ENCODE results near the gene H19.

Gene H19

GRCh38 chr11:1975185-1975584 lies 22.5 kb downstream of the H19 start:
- Histone ChIP-seq H3K27ac (ENCODE audit: extremely low read depth, low read depth, low read length) (no peak overlapping the region), H3K9me3 (ENCODE audit: control insufficient read depth, insufficient read depth, low read depth, low read length) (no peaks in the 10 kb centered on the region), H3K4me3 (ENCODE audit: low read depth, low read length) (no peak overlapping the region), H3K4me1 (ENCODE audit: control insufficient read depth, insufficient read depth, low read length) (no peaks in the 10 kb centered on the region), H3K36me3 (ENCODE audit: control insufficient read depth in 2 of 2, insufficient read depth in 1 of 2, low read length in 2 of 2) (no peaks in the 10 kb centered on the region)
- TF ChIP-seq ELK4 (IDR thresholded peaks at IDR 0.05; ENCODE audit: borderline replicate concordance, low read depth, low read length) (no peak), KLF10 (tag by site-specific recombination; IDR thresholded peaks at IDR 0.05) (no peak), ZNF132 (tag by site-specific recombination; IDR thresholded peaks at IDR 0.05; ENCODE audit: borderline replicate concordance) (no peak), KLF16 (tag by site-specific recombination; IDR thresholded peaks at IDR 0.05) (no peak), IKZF3 (tag by site-specific recombination; IDR thresholded peaks at IDR 0.05) (no peak), ZBTB6 (tag by site-specific recombination; IDR thresholded peaks at IDR 0.05) (no peak), MEIS1 (CRISPR knock-in tag; IDR thresholded peaks at IDR 0.05; ENCODE audit: borderline replicate concordance) (no peak), PRDM2 (tag by site-specific recombination; IDR thresholded peaks at IDR 0.05; ENCODE audit: borderline replicate concordance) (no peak), ZNF16 (tag by site-specific recombination; IDR thresholded peaks at IDR 0.05; ENCODE audit: low read depth) (no peak), ZNF837 (tag by site-specific recombination; IDR thresholded peaks at IDR 0.05) (no peak), ZNF549 (tag by site-specific recombination; IDR thresholded peaks at IDR 0.05) (no peak), ZNF394 (tag by site-specific recombination; IDR thresholded peaks at IDR 0.05; ENCODE audit: borderline replicate concordance) (no peak), SP3 (tag by site-specific recombination; IDR thresholded peaks at IDR 0.05) (no peak), ZNF768 (tag by site-specific recombination; IDR thresholded peaks at IDR 0.05) (no peak), ZNF350 (tag by site-specific recombination; IDR thresholded peaks at IDR 0.05) (no peak), ZNF398 (tag by site-specific recombination; IDR thresholded peaks at IDR 0.05) (no peak), ZNF701 (tag by site-specific recombination; IDR thresholded peaks at IDR 0.05) (no peak), ZNF629 (tag by site-specific recombination; IDR thresholded peaks at IDR 0.05) (no peak), ZNF184 (tag by site-specific recombination; IDR thresholded peaks at IDR 0.05) (no peak)
- ChIA-PET POLR2A (no interaction called here), CTCF (interaction anchor here (0.7 to 0.8 kb wide), 2 partner anchors 174 to 281 kb away, joined by 4 to 5 read pairs; no protein-coding TSS in a partner anchor)
